ENCODE measurements around the gene FAM171A2. TPM values are rescaled to one million over a fixed set of nuclear protein-coding genes. Genes with fewer than 3 reads are reported as not detected.

The FAM171A2 gene
- total RNA-seq, 2 experiments from 2014 or later = 0.14 to 0.19 TPM

- H3K27ac Mint-ChIP-seq = no peak overlapping the region
- DNase-seq = no peak
- H3K9me3 Mint-ChIP-seq = no peaks in the 10 kb centered on the region
- H3K27me3 Mint-ChIP-seq = peaks cover 32% of the 10 kb centered on the region
- H3K4me3 Mint-ChIP-seq = no peak overlapping the region
- no peaks in the 10 kb centered on the region for H3K36me3 Mint-ChIP-seq
- H3K4me1 Mint-ChIP-seq = peaks cover 5% of the 10 kb centered on the region
Measured at GRCh38 chr17:44387804-44388203, 24.2 kb upstream of the FAM171A2 start.

DNA sequence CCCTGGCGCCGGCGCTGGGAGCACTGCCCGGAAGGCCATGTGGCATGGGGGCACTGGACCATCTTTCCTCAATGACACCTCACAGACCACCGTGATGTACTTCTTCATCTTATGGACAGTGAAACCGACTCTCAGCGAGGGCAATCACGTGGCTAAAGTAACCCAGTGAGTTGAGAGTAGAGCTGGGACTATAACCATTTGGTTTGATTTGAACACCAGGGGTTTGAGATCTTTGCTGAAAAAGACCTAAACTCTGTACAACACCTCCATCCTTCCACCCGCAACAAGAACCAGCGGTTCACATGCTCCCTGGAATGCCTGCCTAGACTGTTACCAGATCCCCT is 22.5 kb upstream of the FAM171A2 start:
- peaks cover 39% of the 10 kb centered on the region for H3K27me3 Mint-ChIP-seq
- DNase-seq = no peak
- H3K4me1 Mint-ChIP-seq = peaks cover 5% of the 10 kb centered on the region
- H3K36me3 Mint-ChIP-seq = no peaks in the 10 kb centered on the region
- no peak overlapping the region for H3K27ac Mint-ChIP-seq
- H3K9me3 Mint-ChIP-seq = no peaks in the 10 kb centered on the region
- peak overlapping the region; percentile 74 for H3K4me3 Mint-ChIP-seq

DNA sequence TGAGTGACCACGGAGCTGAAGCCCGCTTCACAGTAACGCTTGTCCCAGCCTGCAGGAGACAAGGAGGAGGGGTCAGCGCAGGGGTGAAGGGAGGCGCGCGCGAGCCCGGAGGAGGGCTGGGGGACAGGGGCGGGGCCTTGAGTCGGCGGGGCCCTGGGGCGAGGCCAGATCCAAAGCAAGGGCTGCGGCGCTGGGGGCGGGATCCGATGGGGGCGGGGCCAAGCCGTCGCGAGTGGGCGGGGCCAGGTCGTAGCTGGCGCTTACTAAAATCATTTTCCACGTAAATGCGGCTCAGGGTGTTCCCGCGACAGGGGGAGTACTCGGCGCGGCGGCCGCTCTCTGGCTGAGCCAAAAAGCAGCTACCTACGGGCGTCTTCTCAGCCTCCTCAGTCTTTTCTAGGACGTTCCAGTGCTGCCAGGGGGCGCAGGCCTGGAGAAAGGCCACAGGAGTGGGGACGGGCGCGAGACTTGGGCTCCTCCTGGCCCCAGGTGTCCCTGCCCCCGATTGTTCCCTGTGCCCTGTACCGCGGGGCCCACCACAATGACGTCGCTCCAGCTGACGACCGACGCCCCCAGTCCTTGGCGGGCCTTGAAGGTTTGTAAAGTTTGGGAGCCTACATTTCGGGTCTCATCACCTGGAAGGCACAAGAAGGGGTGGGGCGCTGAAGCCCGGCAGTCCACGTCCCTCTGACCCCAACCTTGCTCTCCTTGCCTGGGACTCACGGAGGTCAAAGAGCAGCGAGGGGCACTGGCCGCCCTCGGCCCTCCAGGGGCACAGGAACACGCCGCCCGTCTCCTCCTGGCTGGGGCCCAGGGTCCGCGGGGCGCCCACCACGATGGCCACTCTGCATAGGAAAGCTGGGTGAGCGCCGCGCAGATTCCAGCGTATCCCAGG is 21.9 kb upstream of the FAM171A2 start:
- Mint-ChIP-seq H3K27me3 (peaks cover 39% of the 10 kb centered on the region), H3K27ac (no peak overlapping the region), H3K4me1 (peaks cover 5% of the 10 kb centered on the region), H3K4me3 (peak overlapping the region; percentile 74), H3K36me3 (no peaks in the 10 kb centered on the region), H3K9me3 (no peaks in the 10 kb centered on the region)
- peak; percentile 83 for DNase-seq

GRCh38 chr17:44384823-44385286 is 21.2 kb upstream of the FAM171A2 start:
- H3K27me3 Mint-ChIP-seq = peaks cover 39% of the 10 kb centered on the region
- peak overlapping the region; percentile 71 for H3K4me3 Mint-ChIP-seq
- peaks cover 5% of the 10 kb centered on the region for H3K4me1 Mint-ChIP-seq
- no peak for DNase-seq
- no peaks in the 10 kb centered on the region for H3K36me3 Mint-ChIP-seq
- no peak overlapping the region for H3K27ac Mint-ChIP-seq
- no peaks in the 10 kb centered on the region for H3K9me3 Mint-ChIP-seq

DNA sequence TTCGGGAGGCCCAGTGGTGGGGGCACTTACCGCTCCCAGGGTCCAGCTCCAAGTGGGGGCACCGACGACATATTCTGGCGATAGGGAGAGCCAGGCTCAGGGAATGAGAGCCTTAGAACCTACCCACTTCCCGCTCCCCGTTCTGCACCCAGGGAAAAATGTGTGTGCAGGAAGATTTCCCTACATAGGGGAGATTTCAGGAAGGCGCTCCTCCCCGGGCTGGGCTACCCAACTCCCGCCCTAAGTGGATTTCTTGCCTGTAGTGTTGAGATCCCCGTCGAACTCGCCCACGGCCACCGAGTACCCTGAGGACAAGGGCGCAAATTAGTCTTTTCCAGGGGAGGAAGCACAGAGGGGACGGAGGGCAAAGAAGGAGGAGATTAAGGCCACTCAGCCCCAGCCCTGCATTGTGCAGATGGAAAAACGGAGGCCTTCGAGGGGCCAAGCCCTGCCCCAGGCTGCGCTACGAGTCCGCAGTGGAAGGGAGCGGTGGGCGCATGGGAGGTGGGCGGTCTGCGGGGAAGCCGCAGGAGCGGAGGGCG is 20.7 kb upstream of the FAM171A2 start:
- Mint-ChIP-seq H3K4me1 (peaks cover 5% of the 10 kb centered on the region), H3K27ac (no peak overlapping the region), H3K27me3 (peaks cover 35% of the 10 kb centered on the region), H3K9me3 (no peaks in the 10 kb centered on the region), H3K36me3 (no peaks in the 10 kb centered on the region), H3K4me3 (peak overlapping the region; percentile 71)
- no peak for DNase-seq

DNA sequence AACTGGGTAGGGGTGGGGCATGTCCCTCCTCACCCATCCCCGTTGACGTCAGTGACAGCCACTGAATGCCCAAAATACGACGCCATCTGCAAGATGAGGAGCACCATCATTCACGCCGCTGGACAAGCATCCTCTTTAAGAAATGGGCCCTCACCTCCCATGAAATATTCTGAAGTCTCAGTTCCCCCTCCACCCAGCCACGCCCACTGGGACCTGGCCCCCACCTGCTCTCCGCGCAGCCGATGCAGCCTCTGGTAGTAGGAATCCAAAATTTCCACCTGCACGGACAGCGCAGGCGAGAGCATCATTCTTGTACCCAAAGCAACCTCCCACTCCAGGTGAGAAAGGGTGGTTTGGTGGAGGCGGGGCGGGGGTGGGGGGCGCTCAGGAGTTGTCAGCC is 20.2 kb upstream of the FAM171A2 start:
- H3K36me3 Mint-ChIP-seq = no peaks in the 10 kb centered on the region
- H3K27me3 Mint-ChIP-seq = peaks cover 33% of the 10 kb centered on the region
- H3K27ac Mint-ChIP-seq = no peak overlapping the region
- H3K4me1 Mint-ChIP-seq = peaks cover 5% of the 10 kb centered on the region
- DNase-seq = no peak
- no peak overlapping the region for H3K4me3 Mint-ChIP-seq
- no peaks in the 10 kb centered on the region for H3K9me3 Mint-ChIP-seq

GRCh38 chr17:44383363-44383762 is 19.7 kb upstream of the FAM171A2 start:
- H3K36me3 Mint-ChIP-seq = no peaks in the 10 kb centered on the region
- DNase-seq = no peak
- no peak overlapping the region for H3K27ac Mint-ChIP-seq
- peaks cover 5% of the 10 kb centered on the region for H3K4me1 Mint-ChIP-seq
- no peaks in the 10 kb centered on the region for H3K9me3 Mint-ChIP-seq
- H3K27me3 Mint-ChIP-seq = peaks cover 33% of the 10 kb centered on the region
- no peak overlapping the region for H3K4me3 Mint-ChIP-seq

DNA sequence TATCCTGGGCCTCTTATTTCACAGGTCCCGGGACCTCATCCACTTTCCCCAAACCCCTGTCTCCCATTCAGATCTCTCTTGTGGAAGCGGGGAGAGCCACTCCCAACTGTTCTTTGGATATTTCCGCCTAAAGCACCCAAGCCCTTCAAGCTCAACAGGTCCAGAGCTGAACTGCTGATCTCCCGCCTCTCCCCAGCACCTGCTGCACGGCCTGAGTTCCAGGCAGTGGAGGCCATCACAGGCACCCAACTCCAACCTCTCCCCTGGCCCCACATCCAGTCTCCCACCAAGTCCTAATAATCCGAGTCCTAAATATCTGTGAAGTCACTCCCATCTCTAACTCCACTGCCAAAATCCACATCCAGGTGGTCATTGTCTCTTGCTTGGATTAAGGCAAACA is 19.3 kb upstream of the FAM171A2 start:
- H3K4me1 Mint-ChIP-seq = peaks cover 5% of the 10 kb centered on the region
- no peak for DNase-seq
- H3K27me3 Mint-ChIP-seq = peaks cover 33% of the 10 kb centered on the region
- H3K9me3 Mint-ChIP-seq = no peaks in the 10 kb centered on the region
- no peak overlapping the region for H3K4me3 Mint-ChIP-seq
- H3K27ac Mint-ChIP-seq = no peak overlapping the region
- no peaks in the 10 kb centered on the region for H3K36me3 Mint-ChIP-seq

GRCh38 chr17:44381810-44382305 is 18.2 kb upstream of the FAM171A2 start:
- DNase-seq = no peak
- no peak overlapping the region for H3K27ac Mint-ChIP-seq
- H3K36me3 Mint-ChIP-seq = no peaks in the 10 kb centered on the region
- no peak overlapping the region for H3K4me3 Mint-ChIP-seq
- peaks cover 31% of the 10 kb centered on the region for H3K27me3 Mint-ChIP-seq
- H3K9me3 Mint-ChIP-seq = no peaks in the 10 kb centered on the region
- H3K4me1 Mint-ChIP-seq = peaks cover 5% of the 10 kb centered on the region

GRCh38 chr17:44380767-44381166 is 17.1 kb upstream of the FAM171A2 start:
- H3K4me3 Mint-ChIP-seq = no peak overlapping the region
- H3K27me3 Mint-ChIP-seq = peaks cover 29% of the 10 kb centered on the region
- peaks cover 5% of the 10 kb centered on the region for H3K4me1 Mint-ChIP-seq
- no peak for DNase-seq
- no peaks in the 10 kb centered on the region for H3K36me3 Mint-ChIP-seq
- H3K27ac Mint-ChIP-seq = no peak overlapping the region
- H3K9me3 Mint-ChIP-seq = no peaks in the 10 kb centered on the region

- Mint-ChIP-seq H3K9me3 (no peaks in the 10 kb centered on the region), H3K4me3 (no peak overlapping the region), H3K36me3 (no peaks in the 10 kb centered on the region), H3K27ac (no peak overlapping the region), H3K4me1 (peaks cover 4% of the 10 kb centered on the region), H3K27me3 (peaks cover 28% of the 10 kb centered on the region)
- DNase-seq = no peak
Measured at GRCh38 chr17:44379887-44380286, 16.2 kb upstream of the FAM171A2 start.

GRCh38 chr17:44378171-44378705 is 14.6 kb upstream of the FAM171A2 start:
- H3K4me1 Mint-ChIP-seq = no peaks in the 10 kb centered on the region
- no peak overlapping the region for H3K4me3 Mint-ChIP-seq
- H3K27me3 Mint-ChIP-seq = peaks cover 19% of the 10 kb centered on the region
- no peaks in the 10 kb centered on the region for H3K9me3 Mint-ChIP-seq
- no peak for DNase-seq
- H3K36me3 Mint-ChIP-seq = no peaks in the 10 kb centered on the region
- H3K27ac Mint-ChIP-seq = no peak overlapping the region

DNA sequence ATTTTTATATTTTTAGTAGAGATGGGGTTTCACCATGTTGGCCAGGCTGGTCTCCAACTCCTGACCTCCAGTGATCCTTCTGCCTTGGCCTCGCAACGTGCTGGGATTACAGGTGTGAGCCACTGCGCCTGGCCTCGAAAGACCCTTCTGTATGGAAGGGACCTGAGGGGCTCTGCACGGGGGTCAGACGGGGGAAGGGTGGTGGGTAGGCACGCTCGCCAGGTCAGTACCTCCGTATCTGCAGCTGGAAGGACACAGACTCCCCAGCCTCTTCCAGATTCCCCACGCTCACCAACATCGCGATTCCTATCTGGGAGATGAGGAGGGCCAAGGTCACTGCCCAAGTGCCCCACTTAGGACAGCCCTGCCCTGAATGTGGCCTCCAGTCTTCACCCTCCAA is 13.1 kb upstream of the FAM171A2 start:
- no peak for DNase-seq
- H3K36me3 Mint-ChIP-seq = no peaks in the 10 kb centered on the region
- H3K4me1 Mint-ChIP-seq = no peaks in the 10 kb centered on the region
- H3K4me3 Mint-ChIP-seq = no peak overlapping the region
- H3K27me3 Mint-ChIP-seq = peaks cover 10% of the 10 kb centered on the region
- H3K27ac Mint-ChIP-seq = no peak overlapping the region
- no peaks in the 10 kb centered on the region for H3K9me3 Mint-ChIP-seq

DNA sequence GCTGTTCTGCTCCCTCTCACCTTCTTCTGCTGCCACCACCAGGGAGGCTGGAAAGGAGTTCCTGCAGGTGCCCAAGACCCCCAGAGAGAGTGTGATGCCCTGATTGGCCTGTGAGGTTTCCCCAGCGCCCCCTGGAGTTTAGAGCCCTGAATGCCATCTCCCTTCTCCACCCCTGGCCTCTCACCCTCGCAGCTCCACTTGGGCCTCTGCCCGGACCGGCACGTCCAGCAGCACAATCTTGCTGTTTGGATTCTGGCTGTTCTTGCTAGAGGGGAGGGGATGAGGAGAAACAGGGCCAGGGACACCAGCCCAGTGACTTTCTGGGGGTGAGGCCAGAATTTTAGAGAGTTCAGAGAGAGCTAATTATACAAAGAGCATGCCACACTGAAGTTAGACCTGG is 12.5 kb upstream of the FAM171A2 start:
- H3K9me3 Mint-ChIP-seq = no peaks in the 10 kb centered on the region
- no peaks in the 10 kb centered on the region for H3K36me3 Mint-ChIP-seq
- no peak overlapping the region for H3K4me3 Mint-ChIP-seq
- no peak overlapping the region for H3K27ac Mint-ChIP-seq
- DNase-seq = peak; percentile 25
- peaks cover 13% of the 10 kb centered on the region for H3K27me3 Mint-ChIP-seq
- no peaks in the 10 kb centered on the region for H3K4me1 Mint-ChIP-seq

DNA sequence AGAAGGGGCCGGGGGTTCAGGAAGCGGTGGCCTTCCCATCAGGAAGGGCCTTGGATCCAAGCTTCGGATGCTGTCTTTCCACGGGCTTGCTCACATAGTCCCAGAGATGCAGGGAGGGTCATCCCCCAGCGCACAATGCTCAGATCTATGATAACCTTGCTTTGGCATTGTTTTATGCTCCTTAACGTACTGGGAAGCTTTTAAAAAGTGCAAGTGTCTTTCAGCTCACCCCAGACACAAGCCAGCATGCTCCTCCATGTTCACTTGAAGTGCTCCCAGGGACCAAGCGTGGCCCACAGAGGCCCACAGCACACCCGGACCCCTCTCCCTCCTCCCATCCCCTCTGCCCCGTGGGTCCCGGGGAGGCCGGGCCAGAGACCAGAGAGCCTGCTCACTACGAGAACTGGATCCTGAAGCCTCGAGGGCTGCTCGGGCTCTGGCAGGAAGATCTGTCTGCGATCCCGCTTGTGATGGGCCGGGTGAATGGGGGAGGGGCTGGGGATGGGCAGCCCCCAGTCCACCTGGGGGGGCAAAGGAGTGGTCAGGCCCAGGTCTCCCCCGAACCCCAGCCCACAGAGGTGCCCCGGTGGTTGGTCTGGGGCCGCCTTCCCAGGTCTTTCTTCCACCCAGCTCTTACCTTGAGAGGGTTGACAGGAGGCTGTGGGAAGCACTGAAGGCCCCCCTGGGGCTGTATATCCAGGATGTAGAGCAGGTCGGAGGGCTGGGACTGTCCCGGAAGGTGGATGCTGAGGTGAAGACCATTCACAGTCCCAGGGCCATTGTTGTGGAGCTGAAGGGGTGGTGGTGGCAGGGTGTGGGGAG is 11.8 kb upstream of the FAM171A2 start:
- Mint-ChIP-seq H3K27me3 (peaks cover 19% of the 10 kb centered on the region), H3K27ac (no peak overlapping the region), H3K4me3 (no peak overlapping the region), H3K9me3 (no peaks in the 10 kb centered on the region), H3K4me1 (no peaks in the 10 kb centered on the region), H3K36me3 (no peaks in the 10 kb centered on the region)
- no peak for DNase-seq

All from activated naive CD8-positive, alpha-beta T cell treated with anti-CD3 and anti-CD28 coated beads for 36 hours (primary cell).